ENCODE measurements around the gene RNF166. TPM values are rescaled to one million over a fixed set of nuclear protein-coding genes. Genes with fewer than 3 reads are reported as not detected.

Gene RNF166
- total and polyA plus RNA-seq, 2 of the 13 experiments (the other 11 are each of a cell fraction or from before 2014, with no cell fraction given): 21.4 to 23.0 TPM

DNA sequence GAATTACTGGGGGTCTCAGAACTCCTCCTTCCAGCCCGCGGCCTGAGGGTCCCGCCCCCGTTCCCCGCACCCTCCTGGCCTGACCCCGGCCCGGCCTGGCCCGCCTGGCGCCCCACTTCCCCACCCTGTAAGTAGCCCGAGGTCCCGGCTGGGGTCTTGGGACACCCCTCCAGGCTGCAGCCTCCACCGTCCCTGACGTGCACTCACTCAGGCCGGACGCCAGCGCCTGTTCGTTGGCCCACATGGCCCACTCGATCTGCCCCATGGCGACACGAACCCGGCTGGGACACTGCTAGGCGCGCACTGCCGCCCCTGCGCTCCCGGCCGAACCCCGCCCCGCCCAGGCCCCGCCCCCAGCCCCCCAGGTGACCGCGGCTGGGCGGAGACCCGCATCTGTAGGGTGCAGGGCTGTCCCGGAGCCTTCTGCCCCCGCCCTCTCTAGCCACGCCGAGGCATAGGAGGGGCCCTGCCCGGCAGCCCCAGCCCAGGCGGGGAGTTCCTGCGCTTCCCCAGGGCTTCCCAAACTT lies 55.4 kb downstream of the RNF166 start, which contains the start of gene CYBA (continued):
- TF ChIP-seq, protein P1, sequence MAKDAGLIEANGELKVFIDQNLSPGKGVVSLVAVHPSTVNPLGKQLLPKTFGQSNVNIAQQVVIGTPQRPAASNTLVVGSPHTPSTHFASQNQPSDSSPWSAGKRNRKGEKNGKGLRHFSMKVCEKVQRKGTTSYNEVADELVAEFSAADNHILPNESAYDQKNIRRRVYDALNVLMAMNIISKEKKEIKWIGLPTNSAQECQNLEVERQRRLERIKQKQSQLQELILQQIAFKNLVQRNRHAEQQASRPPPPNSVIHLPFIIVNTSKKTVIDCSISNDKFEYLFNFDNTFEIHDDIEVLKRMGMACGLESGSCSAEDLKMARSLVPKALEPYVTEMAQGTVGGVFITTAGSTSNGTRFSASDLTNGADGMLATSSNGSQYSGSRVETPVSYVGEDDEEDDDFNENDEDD (CRISPR knock-in tag; IDR thresholded peaks at IDR 0.05; ENCODE audit: borderline replicate concordance): peak; percentile 33; the same call in 1 of the 2 replicates
- TF ChIP-seq ZNF720 (CRISPR knock-in tag; IDR thresholded peaks at IDR 0.05): no peak
- no peak for TF ChIP-seq IKZF1 (IDR thresholded peaks at IDR 0.05)
- TF ChIP-seq ZNF333 (CRISPR knock-in tag; IDR thresholded peaks at IDR 0.05; ENCODE audit: borderline replicate concordance): no peak; the same call in 1 of the 2 replicates
- peak; percentile 69; the same call in 1 of the 2 replicates for TF ChIP-seq CHCHD3 (CRISPR knock-in tag; IDR thresholded peaks at IDR 0.05)
- no peak for TF ChIP-seq CBX2 (IDR thresholded peaks at IDR 0.05; ENCODE audit: low read depth, low read length)
- 0 out of 2 replicates have a peak, but pooled peaks have one; percentile 28 for TF ChIP-seq CBX2 (CRISPR knock-in tag; IDR thresholded peaks at IDR 0.05; ENCODE audit: low read depth)
- no peak for TF ChIP-seq HNRNPL (IDR thresholded peaks at IDR 0.05; ENCODE audit: low read depth, low read length)
- TF ChIP-seq JUN (CRISPR knock-in tag; IDR thresholded peaks at IDR 0.05): no peak
- TF ChIP-seq, protein P2, sequence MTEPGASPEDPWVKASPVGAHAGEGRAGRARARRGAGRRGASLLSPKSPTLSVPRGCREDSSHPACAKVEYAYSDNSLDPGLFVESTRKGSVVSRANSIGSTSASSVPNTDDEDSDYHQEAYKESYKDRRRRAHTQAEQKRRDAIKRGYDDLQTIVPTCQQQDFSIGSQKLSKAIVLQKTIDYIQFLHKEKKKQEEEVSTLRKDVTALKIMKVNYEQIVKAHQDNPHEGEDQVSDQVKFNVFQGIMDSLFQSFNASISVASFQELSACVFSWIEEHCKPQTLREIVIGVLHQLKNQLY (CRISPR knock-in tag; IDR thresholded peaks at IDR 0.05): no peak
- peak in 1 of 2 experiments; percentile 74; a peak in 2 of 4 replicates for TF ChIP-seq POLR2A (IDR thresholded peaks at IDR 0.05; ENCODE audit: insufficient read depth in 1 of 2, low read depth in 2 of 2, low read length in 2 of 2)
- TF ChIP-seq ZNF569 (CRISPR knock-in tag; IDR thresholded peaks at IDR 0.05; ENCODE audit: borderline replicate concordance): no peak
- TF ChIP-seq ZNF337 (CRISPR knock-in tag; IDR thresholded peaks at IDR 0.05; ENCODE audit: borderline replicate concordance, low read depth): no peak
- TF ChIP-seq CEBPB (IDR thresholded peaks at IDR 0.05; ENCODE audit: borderline replicate concordance, low read depth, low read length): no peak
- TF ChIP-seq, protein P3, sequence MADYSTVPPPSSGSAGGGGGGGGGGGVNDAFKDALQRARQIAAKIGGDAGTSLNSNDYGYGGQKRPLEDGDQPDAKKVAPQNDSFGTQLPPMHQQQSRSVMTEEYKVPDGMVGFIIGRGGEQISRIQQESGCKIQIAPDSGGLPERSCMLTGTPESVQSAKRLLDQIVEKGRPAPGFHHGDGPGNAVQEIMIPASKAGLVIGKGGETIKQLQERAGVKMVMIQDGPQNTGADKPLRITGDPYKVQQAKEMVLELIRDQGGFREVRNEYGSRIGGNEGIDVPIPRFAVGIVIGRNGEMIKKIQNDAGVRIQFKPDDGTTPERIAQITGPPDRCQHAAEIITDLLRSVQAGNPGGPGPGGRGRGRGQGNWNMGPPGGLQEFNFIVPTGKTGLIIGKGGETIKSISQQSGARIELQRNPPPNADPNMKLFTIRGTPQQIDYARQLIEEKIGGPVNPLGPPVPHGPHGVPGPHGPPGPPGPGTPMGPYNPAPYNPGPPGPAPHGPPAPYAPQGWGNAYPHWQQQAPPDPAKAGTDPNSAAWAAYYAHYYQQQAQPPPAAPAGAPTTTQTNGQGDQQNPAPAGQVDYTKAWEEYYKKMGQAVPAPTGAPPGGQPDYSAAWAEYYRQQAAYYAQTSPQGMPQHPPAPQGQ (CRISPR knock-in tag; IDR thresholded peaks at IDR 0.05; ENCODE audit: borderline replicate concordance): no peak
- peak; percentile 89; the same call in 1 of the 2 replicates for TF ChIP-seq SIN3A (IDR thresholded peaks at IDR 0.05; ENCODE audit: borderline replicate concordance, low read depth, low read length)
- no peak; the same call in 1 of the 2 replicates for TF ChIP-seq NFKB2 (CRISPR knock-in tag; IDR thresholded peaks at IDR 0.05; ENCODE audit: borderline replicate concordance)
- TF ChIP-seq, protein P4, sequence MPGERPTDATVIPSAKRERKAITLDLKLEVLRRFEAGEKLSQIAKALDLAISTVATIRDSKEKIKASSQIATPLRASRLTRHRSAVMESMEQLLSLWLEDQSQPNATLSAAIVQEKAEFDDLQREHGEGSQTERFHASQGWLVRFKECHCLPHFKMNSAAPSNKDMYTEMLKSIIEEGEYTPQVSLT (CRISPR knock-in tag; IDR thresholded peaks at IDR 0.05; ENCODE audit: borderline replicate concordance, low read depth): no peak
- no peak for TF ChIP-seq NFE2L2 (IDR thresholded peaks at IDR 0.05; ENCODE audit: low read length)
- no peak for TF ChIP-seq PCBP1 (IDR thresholded peaks at IDR 0.05; ENCODE audit: borderline replicate concordance, low read depth, low read length)
- TF ChIP-seq ZNF543 (CRISPR knock-in tag; IDR thresholded peaks at IDR 0.05): no peak
- peak; percentile 44 for TF ChIP-seq SP2 (CRISPR knock-in tag; IDR thresholded peaks at IDR 0.05)
- no peak for TF ChIP-seq ZNF232 (CRISPR knock-in tag; IDR thresholded peaks at IDR 0.05; ENCODE audit: borderline replicate concordance)
- TF ChIP-seq, protein P5, sequence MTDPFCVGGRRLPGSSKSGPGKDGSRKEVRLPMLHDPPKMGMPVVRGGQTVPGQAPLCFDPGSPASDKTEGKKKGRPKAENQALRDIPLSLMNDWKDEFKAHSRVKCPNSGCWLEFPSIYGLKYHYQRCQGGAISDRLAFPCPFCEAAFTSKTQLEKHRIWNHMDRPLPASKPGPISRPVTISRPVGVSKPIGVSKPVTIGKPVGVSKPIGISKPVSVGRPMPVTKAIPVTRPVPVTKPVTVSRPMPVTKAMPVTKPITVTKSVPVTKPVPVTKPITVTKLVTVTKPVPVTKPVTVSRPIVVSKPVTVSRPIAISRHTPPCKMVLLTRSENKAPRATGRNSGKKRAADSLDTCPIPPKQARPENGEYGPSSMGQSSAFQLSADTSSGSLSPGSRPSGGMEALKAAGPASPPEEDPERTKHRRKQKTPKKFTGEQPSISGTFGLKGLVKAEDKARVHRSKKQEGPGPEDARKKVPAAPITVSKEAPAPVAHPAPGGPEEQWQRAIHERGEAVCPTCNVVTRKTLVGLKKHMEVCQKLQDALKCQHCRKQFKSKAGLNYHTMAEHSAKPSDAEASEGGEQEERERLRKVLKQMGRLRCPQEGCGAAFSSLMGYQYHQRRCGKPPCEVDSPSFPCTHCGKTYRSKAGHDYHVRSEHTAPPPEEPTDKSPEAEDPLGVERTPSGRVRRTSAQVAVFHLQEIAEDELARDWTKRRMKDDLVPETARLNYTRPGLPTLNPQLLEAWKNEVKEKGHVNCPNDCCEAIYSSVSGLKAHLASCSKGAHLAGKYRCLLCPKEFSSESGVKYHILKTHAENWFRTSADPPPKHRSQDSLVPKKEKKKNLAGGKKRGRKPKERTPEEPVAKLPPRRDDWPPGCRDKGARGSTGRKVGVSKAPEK (CRISPR knock-in tag; IDR thresholded peaks at IDR 0.05; ENCODE audit: borderline replicate concordance): no peak; the same call in 1 of the 2 replicates
